Measurements from ENCODE around the gene ADAMTSL2.

The ADAMTSL2 gene

GRCh38 chr9:133502112-133502511 is 32.4 kb upstream of the ADAMTSL2 start:
- DNase-seq = no peak

DNA sequence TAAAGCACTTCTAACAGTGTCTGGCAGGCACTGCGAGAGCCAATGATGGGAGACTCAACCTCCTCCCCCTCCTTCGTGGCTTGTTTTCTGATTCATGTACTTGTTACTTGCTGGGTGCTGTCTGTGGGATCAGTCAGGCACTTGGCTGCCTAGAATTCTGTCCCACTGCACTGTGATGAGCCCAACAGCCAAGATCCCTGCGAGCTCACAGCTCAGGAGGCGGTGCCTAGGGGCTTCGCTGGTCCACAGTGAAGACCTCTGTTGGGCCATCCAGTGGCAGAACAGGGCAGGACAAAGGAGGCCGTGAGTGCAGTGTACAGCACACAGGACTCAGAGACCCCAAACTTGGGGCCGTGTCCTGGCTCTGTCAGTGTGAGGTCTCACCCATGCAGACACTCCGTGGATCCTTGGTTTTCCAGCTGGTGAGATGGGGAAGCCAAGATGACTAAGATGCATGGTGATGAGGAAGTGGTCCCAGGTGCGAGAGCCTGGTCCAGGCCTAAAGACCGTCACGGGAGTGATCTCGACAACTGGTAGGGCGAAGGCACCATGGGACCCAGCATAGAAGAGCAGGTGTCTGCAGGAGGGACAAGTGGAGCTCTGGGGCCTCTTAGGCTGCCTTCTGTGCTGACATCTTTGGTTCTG is 29.2 kb upstream of the ADAMTSL2 start:
- no peak for DNase-seq

DNA sequence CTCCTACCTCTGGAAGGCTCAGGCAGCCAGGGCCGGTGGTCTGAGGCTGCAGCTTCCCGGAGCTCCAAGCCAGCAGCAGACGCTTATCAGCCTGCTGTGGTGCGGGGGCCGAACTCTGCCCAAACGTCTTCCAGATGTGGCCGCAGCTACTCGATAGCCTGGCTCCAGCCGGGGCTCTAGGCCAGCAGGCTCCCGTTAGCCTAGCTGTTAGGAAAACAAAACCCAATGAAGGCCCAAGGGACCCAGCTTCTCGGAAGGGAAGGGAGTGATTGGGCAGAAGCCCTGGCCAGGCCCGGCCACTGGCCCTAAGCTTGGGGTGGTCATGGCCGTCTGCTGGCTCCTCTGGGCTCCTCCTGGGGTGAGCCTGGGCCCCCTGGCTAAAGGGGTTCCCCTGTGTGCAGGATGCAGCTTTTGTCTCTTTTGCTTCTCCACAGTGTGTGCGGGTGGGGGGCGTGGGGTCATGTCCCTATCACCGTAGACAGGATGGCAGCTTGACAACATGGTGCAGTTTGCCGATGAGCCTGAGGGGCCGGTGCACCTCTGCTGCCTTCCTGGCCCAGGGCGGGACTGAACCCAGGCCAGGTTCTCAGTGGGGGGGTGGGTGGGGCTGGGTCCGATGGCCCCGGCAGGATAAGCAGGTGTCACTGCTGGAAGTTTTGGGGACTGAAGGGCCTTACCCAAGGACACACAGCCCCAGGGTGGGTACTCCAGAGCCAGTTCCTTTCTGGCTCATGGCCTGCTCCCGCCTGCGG is 28.4 kb upstream of the ADAMTSL2 start:
- DNase-seq = peak; percentile 91

DNA sequence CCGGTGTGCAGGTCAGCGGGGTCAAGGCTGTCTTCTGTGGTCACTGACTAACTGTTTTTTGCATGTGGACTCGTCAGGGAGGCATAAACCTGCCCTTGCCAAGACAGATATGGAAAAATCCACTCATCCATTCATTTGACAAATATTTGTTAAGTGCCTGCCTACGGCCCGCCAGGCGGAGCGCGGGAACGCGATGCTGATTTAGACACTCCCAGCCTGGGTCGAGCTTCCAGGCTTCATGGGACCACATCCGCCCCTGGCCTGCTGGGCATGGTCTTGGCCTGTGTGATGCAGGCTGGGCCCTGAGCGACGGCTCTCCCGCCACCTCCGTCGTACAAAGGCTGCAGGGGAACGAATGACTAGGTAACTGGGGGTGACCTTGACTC is 27.9 kb upstream of the ADAMTSL2 start:
- peak; percentile 15 for DNase-seq

DNA sequence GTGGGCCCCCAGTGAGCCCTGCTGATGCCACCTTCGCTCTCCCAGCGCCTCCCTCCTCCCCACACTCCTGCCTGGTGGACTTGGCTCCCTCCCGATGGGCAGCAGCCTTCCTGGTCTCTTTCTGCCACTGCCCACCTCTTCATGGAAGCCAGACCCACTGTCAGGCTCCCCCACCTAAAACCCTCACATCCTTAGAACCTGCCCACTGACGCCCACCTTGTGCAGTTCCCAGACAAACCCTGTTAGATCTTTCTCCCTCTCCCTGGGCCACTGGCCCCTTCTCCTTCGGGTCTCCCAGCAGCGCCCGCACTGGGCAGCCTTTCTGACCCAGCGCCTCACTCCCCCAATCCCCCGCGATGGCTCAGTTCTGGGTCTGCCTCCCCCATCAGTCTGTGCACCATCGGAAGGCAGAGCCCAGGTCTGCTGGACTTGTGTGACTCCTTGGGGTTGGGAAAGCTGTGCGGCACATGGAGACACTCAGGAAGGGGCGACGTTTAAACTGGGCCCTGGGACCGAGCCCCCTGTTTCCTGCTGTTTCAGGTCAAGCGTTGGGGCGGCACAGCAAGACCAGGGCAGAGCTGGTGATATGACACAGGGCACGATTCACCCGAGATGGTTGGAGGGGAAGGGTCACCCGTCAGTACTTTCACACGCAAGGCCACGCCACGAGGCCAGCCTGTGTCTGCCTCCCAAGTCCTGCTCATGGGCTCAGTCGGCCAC is 27.1 kb upstream of the ADAMTSL2 start:
- no peak for DNase-seq

GRCh38 chr9:133508046-133508445 is 26.5 kb upstream of the ADAMTSL2 start:
- no peak for DNase-seq

- no peak for DNase-seq
Measured at GRCh38 chr9:133509179-133510083, 25.1 kb upstream of the ADAMTSL2 start.

GRCh38 chr9:133510926-133511505 is 23.5 kb upstream of the ADAMTSL2 start:
- DNase-seq = no peak

- DNase-seq = no peak
Measured at GRCh38 chr9:133511607-133512006, 22.9 kb upstream of the ADAMTSL2 start.

DNA sequence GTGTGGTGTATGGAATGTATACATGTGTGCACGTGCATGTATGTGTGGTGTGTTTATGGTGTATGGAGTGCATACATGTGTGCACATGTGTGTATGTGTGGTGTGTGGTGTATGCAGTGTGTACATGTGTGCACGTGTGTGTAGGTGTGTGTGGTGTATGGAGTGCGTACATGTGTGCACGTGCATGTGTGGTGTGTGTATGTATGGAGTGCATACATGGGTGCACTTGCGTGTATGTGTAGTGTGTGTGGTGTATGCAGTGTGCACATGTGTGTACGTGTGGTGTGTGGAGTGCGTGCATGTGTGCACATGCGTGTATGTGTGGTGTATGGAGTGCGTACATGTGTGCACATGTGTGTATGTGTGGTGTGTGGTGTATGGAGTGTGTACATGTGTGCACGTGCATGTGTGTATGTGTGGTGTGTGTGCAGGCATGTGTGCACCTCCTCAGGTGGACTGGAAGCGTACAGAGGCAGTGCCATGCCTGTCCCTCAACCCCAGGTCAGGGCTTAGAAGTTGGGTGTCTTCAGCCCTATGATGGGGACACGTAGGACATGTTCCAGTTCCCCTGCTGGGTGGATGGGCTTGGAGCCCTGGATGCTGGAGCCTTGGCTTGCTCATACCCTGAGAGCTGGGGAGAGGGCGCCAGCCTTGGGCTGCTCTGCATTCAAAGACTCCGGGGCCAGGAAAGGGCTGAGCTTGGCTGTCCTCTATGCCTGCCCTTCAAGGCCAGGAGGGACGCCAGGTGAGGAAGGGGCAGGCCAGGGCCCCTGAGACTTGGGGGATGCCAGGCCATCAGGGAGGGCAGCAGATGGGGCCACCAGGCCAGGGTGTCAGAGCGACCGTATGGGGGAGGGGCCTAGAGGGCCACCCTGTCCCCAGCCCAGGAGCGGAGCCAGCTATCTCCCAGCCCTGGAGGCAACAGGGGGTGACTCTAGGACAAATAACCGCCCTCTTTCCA is 22.0 kb upstream of the ADAMTSL2 start:
- DNase-seq = no peak

DNA sequence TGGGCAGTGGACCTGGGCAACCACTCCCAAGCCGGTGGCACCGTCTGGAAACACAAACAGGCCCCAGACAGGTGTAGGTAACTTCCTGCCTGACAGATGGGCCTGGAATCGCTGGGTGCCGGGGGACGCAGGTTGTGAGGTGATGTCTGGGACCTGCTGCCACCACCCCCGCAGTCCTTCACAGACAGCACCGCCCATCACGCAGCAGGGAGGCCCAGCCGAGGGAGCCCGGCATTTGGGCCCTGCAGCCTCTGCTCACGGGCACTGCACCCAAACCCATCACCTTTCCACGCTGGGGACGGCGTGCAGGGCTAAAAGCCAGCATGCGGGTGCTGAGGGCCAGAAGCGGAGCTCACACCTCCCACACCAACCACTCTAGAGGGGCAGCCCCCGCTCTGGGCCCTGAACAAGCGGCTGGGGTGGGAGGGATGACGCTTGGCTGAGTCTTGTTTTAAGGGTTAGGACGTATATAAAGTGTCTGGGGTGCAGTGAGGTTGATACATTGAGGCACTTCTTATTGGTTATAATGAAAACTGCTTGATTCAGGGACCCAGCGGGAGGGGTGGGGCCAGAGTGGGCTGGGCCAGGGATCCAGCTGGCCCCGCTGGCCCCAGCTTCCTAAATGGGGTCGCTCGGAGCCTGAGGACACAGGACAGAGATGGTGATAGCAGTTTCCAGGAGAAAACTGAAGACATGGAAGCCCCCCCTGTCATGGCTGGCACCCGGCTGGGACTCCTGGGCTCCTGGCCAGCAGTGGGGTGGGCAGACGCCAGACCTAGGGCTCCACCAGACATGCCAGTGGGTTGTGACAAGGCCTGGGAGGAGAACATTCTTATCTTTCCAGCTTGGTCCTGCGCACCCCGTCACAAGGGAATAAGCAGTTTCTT is 21.0 kb upstream of the ADAMTSL2 start:
- no peak for DNase-seq

GRCh38 chr9:133514460-133515239 is 19.9 kb upstream of the ADAMTSL2 start:
- no peak for DNase-seq

DNA sequence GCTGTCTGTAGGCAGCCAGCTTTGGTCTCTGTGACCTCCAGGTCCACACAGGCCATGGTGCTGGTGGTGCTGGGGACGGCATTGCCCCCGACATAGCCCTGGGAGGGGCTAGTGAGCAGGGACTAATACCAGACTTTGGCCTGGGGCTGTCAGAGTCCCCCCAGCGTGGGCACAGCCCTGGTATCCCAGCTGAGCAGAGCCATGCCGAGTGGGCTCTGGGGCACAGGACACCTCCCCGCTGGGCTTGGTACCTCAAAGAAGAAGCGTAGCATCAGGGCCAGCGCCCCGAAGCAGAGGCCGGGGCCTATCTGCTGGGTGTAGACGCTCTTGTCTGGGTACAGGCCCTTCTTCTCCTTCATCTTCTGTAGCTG is 19.3 kb upstream of the ADAMTSL2 start:
- no peak for DNase-seq

- no peak for DNase-seq
Measured at GRCh38 chr9:133515615-133516255, 18.8 kb upstream of the ADAMTSL2 start.

DNA sequence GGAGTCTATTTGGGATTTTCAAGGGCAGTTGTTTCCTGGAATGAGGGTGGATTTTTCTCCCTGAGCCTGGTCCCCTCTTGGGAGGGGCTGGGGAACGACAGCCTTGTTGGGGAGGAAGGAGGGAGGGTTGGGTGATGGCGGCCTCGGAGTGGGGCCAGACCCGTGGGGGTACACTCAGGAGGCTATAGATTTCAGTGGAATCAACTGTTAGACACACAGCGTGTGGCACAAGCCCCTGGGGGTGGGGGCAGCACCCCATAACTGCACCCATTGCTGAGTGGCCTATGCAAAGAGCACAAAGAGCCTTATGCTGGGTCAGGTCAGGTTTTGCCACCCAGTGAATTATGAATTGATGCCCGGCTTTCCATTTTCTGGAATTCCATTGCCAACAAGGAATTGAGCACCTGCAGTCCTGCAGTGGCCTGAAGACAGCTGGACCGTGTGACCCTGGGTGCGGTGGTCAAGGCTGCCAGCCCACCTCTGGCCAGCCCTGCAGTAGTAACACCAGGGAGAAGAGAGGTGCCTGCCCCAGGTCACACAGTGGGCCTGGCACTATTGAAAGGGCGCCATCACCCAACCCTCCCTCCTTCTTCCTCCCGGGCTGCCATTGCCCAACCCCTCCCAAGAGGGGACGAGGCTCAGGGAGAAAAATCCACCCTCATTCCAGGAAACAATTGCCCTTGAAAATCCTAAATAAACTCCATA is 18.1 kb upstream of the ADAMTSL2 start:
- no peak for DNase-seq

- DNase-seq = no peak
Measured at GRCh38 chr9:133516961-133517350, 17.5 kb upstream of the ADAMTSL2 start.

GRCh38 chr9:133517711-133518110 is 16.8 kb upstream of the ADAMTSL2 start:
- DNase-seq = no peak

DNA sequence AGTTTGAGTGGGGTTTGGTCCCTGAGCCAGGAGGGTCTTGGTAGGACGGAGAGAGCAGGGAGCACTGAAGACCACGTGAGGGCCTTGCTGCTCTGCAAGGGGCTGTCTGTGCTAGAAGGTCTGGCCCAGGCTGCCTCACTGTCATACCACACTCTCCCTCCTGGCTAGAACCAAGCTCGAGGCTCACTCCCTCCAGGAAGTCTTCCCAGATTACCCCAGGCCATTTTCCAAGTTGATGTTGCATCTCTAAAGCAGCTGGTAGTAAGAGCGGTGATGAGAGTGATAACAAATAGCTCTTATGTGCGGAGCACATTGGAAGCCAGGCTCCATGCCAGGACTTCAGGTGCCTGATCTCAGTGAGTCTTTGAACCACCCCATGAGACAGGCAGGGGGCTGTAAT is 16.3 kb upstream of the ADAMTSL2 start:
- DNase-seq = no peak
